HG03457 (cell line): ENCODE results near the gene FAM111A.

Experiments used
- ATAC-seq: cut with Tn5 transposase; IDR thresholded peaks from one replicate; pipeline ENCODE4 v1.9.1; 2021; ENCODE audit warnings: moderate number of reproducible peaks; ENCODE audit not compliant: unreplicated experiment

FAM111A gene

DNA sequence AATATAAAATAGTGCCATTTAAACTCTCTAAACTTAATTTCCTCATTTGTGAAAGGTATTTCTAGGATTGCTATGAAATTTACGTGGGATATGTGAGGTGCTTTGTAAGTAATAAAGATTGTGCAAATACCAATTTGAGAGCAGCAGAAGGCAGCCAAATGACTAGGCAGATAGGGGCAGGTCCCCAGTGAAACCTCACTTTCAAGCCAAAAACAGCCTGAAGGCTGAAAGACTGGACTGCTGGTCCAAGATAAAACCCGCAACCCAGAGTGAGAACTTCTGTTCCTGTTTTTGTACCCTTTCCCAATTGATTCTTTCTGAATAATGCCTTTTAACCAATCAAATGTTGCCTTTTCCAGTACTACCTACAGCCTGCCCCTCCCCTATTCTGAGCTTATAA is 36.5 kb downstream of the FAM111A start:
- ATAC-seq, result no peak

DNA sequence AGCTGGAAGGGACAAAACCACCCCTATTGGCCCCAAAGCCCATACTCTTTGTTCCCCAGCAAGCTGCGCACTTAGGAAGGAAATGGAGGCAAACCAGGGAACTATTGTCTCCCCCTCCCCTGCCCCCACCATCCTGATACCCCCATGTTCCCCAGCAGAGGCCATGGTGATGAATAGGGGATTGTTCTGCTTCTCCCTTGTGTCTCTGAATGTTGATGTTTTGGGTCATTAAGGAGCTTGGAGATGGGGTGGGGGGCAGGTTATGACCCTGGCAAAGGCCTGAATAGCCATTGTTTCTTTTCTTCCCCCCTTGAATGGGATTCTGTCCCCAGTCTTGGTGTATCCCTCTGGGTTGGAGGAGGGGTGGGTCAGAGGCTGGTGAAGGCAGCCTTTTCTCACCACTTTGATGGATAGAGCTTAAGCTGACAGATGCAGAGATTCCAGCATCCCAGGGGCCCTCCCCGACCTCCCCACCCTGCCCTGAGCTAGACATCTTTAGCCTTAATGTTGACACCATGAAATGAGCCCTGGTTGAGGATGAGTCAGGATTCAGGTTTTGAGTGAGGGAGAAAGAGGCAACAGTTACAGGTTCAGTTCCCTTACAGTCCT is 37.6 kb downstream of the FAM111A start:
- no peak for ATAC-seq

DNA sequence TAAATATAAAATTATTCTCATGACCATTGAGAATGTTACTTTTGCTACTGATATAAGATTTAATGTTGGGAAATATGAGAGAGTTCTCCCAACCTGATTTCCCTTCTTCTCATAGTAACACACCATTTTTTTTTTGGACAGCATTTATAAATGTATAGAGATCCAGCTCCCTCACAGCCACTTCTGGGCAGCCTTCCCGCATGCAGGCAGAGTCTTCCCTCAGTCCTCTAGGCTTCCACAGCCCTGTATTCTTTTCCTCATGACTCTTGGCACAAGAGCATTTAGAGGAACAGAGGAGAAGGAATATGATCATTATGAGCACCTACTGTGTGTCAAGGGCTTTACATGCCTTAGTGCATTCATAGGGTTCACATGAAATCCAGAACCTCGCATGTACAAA is 38.3 kb downstream of the FAM111A start:
- no peak for ATAC-seq

DNA sequence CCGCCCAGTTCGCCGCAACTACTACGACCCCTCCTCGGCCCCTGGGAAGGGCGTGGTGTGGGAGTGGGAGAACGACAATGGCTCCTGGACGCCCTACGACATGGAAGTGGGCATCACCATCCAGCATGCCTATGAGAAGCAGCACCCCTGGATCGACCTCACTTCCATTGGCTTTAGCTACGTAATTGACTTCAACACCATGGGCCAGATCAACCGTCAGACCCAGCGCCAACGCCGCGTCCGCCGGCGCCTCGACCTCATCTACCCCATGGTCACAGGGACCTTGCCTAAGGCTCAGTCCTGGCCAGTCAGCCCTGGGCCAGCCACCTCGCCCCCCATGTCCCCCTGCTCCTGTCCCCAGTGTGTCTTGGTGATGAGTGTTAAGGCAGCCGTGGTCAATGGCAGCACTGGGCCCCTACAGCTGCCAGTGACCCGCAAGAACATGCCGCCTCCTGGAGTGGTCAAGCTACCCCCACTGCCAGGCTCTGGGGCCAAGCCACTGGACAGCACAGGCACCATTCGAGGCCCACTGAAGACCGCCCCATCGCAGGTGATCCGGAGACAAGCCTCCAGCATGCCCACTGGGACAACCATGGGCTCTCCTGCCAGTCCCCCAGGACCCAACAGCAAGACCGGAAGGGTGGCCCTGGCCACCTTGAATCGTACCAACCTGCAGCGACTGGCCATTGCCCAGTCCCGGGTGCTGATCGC is 39.2 kb downstream of the FAM111A start:
- no peak for ATAC-seq

DNA sequence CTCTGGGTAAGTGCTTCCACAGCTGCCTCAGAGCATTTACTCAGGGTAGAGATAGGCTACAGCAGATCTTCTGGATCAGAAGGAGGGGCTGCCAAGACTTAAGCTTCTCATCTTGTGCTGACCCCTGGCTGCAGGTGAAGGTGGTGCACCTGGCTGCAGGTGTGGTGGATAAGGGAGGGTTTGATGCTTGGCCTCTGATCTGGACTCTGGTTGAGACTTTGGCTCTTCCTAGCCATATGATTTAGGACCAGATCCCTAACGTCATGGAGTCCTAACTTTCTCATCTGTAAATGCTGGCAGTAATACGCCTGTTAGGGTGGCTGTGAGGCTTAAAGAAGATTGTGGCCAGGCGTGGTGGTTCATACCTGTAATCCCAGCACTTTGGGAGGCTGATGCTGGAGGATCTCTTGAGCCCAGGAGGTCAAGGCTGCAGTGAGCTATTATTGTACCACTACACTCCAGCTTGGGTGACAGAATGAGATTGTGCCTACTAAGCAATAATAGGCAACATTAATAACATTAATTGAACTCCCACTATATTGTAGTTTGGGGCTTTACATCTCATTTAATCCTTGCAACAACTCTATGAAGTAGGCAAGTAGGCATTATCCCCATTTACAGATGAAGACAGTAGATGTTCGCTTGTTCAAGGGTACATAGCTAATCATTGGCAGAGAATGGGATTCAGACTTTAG is 39.9 kb downstream of the FAM111A start:
- ATAC-seq, result no peak

DNA sequence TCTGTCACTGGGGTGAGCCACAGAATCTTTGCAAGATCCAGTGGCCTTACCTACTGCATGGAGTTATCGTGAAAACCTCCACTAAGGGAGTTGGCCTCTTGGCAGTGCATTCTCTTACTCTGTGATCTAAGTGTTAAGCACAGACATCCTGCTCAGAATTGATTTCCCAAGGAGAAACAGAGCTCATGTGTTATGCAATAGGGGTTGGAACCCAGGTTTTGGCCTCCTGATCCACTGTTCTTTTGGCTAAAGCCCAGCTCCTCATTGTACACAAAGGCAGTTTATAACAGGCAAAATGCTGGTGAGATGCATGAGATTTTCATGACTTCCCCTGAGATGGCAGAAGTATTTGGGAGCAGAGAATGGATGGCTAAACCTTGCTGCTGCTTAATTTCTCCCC is 41.1 kb downstream of the FAM111A start:
- ATAC-seq, result no peak

DNA sequence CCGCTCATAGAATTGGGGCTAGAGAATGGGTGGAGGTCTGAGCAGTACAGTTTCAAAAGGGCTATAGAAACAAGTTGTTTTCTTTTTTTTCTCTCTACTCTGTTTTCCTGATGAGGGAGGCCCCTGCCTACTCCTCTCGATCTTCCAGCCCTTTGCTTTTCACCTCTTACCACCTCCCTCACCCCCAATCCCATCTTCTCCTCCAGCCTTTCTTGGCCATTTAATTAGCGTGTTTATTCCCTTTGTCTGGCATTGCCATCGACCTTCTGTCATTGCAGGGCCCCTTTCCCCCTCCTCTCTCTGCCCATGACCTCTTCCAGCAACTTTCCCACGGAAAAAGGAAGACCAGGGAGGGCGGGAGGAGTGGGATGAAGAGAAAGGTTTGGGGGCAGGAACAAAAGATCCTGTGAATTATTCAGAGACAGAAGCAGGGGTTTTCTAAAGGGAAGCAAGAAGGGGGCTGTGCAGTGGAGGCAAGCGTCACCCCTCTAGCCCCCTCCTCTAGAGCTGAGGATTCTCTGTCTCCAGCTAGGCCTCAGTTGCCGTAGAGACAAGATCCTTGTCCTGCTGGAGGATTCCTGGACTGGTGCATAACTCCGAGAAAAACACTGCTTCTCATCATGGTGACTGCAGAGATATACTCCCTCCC is 42.2 kb downstream of the FAM111A start:
- no peak for ATAC-seq

DNA sequence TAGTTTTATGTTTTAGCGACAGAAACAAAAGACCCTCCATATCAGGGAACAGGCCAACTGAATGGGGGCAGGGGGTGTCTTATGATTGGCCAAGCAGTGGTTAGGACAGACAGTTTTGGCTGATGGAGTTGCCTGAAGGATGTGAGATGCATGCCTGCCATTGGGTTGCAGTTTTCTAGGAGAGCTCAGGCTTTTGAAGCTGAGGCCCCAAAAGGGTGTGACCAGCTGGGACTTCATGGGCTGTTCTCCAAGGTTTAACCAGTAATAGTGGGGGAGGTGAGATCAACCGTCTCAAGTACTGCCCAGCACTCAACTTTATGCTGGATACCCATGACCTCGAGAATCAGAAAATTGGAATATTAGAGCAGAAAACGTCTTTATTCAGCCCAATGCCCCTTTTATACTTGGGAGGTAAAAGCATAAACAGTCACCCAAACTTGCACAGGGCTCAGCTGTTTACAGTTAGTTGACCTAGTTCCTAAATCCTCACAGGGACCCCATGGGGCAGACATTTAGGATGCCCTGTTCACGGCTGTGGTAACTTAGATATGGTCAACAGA is 42.8 kb downstream of the FAM111A start:
- ATAC-seq, result no peak

DNA sequence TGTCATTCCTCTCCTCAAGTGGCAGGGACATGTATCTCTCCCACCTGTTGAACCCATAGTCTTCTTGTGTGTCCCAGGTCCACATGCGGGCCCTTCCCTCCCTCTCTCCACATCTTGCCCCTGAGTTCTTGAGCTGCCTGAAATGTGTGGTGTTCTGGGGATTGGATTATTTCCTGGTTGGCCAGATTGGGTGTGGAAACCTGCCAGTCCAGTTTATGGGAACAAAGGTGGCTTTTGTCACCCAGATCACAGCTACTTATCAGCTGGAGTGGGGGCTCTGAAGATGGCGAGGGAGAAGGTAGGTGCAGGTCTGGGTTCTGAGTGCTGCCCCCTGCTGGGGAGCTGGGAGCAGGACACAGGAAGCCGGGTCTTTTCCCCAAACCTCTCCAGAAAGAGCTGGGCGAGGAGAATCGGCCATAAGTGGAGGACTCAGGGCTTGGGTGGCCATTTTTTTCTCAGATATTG is 43.5 kb downstream of the FAM111A start:
- no peak for ATAC-seq

DNA sequence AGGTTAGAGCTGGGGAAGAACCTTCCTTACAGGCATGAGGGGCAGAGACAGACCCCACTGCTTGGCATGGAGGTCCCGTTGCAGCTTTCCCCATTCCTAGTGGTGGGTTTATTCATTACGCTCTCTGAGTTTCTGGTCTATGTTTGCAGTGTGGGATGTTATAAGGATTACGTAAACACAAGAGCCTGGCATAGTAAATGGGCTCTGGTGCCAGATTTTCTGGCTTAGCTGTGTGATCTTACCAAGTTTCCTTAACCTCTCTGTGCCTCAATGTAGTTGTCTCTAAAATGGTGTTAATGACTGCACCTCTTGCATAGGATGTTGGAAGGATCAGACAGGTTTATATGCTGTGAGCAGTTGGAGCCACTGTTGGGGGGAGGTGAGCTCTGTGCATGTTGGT is 44.4 kb downstream of the FAM111A start:
- no peak for ATAC-seq

DNA sequence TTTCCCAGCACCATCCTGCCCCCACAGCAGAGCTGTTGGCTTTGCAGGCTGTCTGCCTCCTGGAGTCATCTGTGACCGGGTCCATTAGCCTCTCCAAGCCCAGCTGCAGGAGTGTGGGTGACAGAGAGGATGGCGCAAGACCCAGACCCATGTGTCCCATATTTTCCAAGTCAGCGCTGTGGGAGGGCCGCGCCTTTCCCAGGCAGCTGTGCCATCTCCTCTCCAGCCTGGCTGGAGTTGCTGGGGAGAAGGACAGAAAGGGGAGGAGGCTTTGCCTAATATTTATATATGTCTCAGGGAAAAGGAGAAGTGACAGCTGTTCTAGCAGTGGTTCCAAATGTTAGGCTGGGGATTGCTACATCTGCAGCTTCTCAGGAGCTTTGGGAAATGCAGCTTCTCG is 44.9 kb downstream of the FAM111A start:
- no peak for ATAC-seq

DNA sequence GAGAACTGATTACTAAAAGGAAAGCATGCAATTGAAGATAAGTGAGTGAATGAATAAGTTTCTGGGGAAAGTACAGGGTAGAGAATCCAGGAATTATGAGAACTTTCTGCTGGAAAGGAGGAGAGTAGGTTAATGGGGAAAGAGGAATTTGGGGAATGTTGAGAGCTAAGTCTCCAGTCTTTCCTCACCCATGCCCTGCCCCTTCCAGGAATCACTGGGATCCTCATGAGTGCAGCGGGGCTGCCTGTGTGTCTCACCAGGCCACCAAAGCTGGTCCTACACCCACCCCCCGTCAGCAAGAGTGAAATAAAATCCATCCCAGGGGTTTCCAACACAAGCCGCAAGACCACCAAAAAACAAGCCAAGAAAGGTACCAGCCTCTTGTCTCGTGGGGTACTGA is 46.3 kb downstream of the FAM111A start:
- no peak for ATAC-seq

DNA sequence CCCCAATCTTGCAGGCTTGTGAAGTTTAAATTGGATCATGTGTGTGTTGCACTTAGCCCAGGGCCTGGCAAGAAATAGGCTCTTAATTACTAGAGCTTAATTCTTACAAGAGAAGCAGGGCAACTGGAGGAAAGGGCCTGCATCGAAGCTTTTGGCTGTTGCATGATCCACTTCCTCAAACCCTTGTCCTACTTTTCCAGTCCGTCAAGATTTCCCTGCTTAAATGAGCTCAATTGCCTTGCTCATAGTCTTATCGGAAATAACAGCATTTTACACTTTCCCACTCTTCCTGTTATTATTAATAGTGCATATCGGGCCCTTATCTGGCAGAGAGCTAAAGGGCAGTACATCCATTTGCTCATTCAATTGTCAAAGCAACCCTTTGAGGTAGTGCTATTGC is 47.3 kb downstream of the FAM111A start:
- no peak for ATAC-seq

DNA sequence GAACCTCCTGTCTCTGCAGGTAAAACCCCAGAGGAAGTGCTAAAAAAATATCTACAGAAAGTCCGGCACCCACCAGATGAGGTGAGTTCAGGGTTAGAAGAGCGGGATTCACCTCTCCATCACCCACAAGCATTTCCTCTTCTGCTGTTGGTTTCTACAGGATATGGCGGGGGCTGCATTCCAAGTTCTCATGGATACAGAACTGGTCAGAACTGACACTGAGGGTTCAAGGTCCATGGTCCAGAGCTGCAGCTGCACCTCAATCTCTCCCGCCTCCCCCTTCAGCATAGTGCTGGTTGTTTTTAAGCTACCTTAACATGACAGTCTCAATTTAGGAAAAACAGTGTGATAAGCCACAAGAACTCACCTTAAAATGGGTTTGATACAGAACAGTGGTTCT is 48.4 kb downstream of the FAM111A start:
- no peak for ATAC-seq

DNA sequence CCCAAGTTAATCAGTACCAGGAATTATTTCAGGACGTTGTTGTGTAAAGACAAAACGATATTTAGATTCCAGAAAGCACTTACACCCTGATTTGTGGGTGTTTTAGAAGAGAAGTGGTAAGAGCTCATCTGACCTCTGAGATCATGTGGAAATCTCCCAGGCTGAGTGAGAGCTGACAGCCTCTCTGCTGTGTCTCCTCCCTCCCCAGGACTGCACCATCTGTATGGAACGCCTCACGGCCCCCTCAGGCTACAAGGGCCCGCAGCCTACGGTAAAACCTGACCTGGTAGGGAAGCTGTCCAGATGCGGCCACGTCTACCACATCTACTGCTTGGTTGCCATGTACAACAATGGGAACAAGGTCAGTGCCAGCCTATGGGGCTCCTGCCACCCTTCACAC is 49.2 kb downstream of the FAM111A start:
- ATAC-seq, result no peak

DNA sequence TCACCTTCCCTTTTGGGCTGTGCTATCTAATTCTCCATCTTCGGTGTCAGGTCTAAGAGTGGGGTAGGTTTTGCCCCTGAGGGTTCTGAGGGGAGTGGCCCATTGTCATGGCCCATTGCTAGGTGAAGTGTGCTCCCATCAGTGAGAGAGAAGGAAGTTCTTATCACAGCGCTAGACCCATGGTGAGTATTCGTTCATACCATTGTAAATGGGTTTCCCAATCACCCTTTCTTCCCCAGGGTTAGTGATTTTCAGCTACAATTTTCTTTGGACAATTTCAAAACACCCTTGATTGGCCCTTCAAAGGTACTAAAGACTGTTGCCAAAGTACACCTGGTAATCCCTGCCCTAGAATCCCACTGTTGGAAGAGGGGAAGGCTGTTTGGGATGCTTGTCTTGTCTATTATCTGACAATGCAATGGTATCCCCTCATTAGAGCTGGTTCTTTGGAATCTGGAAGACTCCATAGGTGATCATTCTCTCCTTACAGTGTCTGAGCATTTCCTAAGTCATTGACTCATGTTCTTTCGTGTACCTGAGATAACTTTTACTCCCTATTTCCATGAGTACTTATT is 49.9 kb downstream of the FAM111A start:
- ATAC-seq, result no peak

DNA sequence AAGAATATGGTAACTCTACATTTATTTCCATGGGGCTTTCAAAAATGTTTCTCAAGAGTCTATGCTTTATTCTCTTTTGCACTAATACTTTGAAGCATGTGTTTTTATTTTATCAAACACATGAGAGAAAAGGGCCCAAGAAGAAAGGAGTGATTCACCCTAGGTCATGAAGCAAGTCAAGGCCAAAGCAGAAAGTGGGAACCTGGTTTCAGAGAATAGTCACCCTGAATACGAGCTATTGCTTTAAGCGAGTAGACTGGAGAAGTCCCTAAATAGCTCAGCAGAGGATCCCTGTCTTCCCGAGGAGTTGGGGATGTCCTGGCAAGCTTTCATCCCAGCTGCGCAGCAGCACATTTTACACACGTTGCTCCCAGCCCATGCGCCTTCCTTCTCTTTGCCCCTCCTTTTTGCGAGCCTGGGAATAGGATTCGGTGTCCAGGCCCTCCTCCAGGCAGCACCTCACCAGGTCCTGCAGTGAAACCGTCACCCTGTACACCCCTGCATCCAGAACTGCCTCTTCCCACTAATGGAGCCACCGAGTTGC is 51.0 kb downstream of the FAM111A start:
- no peak for ATAC-seq

DNA sequence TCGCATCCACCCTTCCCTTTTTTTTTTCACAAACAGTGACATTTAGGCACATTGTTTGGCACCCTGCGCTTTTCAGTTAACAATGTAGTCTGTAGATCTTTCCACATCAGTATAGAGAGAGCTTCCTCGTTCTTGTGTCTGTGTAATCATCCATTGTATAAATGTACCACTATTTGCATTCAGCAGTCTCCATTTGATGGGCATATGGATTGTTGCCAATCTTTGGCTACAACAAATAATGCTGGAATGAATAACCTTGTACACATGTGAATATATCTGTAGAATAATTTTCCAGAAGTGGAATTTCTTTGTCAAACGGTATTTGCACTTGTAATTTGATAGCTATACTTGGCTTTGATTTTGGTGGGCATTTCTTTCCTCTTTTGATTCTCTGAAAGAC is 52.9 kb downstream of the FAM111A start:
- ATAC-seq, result no peak

DNA sequence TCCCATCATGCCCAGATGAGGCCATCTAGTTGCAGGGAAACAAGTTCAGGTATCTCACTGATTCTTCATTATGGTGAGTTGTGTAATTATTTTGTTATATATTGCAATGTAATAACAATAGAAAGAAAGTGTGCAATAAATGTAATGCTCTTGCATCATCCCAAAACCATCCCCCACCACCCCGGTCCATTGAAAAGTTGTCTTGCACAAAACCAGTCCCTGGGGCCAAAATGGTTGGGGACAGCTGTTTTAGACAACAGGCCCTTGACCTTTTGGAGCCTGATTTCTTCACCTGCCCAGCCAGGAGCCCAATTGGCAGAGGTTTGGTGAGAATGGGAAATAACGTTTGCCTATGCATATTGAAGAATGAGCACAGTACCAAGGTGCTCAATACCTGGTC is 54.1 kb downstream of the FAM111A start:
- ATAC-seq, result no peak

DNA sequence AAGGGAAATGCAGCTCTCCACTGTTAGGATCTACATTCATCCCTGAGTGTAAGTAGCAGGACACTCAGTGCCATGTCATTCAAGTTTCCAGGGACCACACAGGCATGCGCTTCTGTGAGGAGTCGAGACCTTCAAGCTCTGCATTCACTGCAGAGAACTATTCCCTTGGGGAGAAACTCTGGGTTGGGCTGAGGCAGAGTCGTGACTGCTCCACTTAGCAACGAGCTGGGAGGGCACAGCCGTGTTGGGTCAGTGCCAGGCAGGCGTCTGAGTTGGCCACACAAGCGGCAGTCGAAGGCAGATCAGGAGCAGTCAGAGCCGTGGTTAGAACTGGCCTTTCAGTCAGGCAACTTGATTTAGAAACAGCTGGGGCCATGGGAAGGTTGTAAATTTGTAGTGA is 55.3 kb downstream of the FAM111A start:
- no peak for ATAC-seq

DNA sequence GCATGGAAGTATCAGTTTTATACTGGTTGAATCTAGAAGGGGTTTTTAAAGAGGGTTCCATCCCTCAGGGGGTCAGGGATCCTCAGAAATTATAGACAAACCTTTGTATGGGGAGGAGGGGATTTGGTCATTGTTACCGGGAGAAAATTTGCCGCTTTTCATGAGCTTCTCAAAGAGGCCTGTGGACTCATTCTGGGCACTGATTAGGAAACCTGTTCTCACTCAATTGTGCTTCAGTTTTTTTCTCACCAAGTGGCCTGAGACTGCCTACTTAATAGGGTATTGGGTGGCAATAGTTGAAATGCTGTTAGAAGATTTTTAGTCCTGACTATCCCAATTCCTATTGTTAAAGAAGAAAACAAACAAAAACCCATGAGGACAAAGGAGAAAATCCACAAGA is 56.1 kb downstream of the FAM111A start:
- no peak for ATAC-seq
